ENCODE results near the gene MYOCOS. TPM values are rescaled to one million over a fixed set of nuclear protein-coding genes. Genes with fewer than 3 reads are reported as not detected.

The MYOCOS gene
- total RNA-seq (under 1 TPM in 1 of 2 experiments, not detected in 1; 0.14 TPM), total RNA-seq (0 to 0.68 (median 0.20) reads per million in 172 experiments)
- not detected for polyA plus RNA-seq (2013, experiment 1 of 2)
- polyA plus RNA-seq (2013, experiment 2 of 2), result 0.05 TPM

- intact Hi-C loops (cut with DNase I, micrococcal nuclease), result no loop called here
- DNase-seq (no peak), ATAC-seq (ENCODE audit: poor library complexity) (no peak)
- Histone ChIP-seq H3K36me3 (ENCODE audit: insufficient read depth, low read length) (no peaks in the 10 kb centered on the region), H3K4me1 (ENCODE audit: insufficient read depth, low read length) (no peaks in the 10 kb centered on the region), H3K27ac (ENCODE audit: low read depth in 1 of 2, low read length in 2 of 2) (no peak within 1 kb of the TSS), H3K4me3 (ENCODE audit: low read length) (no peak within 1 kb of the TSS), H3K27me3 (ENCODE audit: control insufficient read depth in 1 of 2, insufficient read depth in 2 of 2, low read length in 2 of 2) (peaks cover 0 to 2% of the 10 kb centered on the region in 2 experiments), H3K9me3 (ENCODE audit: control insufficient read depth in 1 of 2, insufficient read depth in 1 of 2, low read length in 2 of 2) (no peaks in the 10 kb centered on the region)
- ChIA-PET POLR2A (no interaction called here), CTCF (no interaction called here)
- Mint-ChIP-seq H3K36me3 (ENCODE audit: low read depth) (no peaks in the 10 kb centered on the region), H3K27me3 (no peaks in the 10 kb centered on the region), H3K4me3 (no peak within 1 kb of the TSS), H3K27ac (no peak within 1 kb of the TSS), H3K9me3 (no peaks in the 10 kb centered on the region), H3K4me1 (ENCODE audit: low read depth) (no peaks in the 10 kb centered on the region)
- TF ChIP-seq CTCF (IDR thresholded peaks at IDR 0.05), result no peak
Observed at GRCh38 chr1:171622152-171622462, at the start of gene MYOCOS. Gene MYOCOS (plus strand): TSS chr1:171622243. CDS start chr1:171623884, 1,641 bp downstream.

- ATAC-seq (ENCODE audit: poor library complexity) (no peak), DNase-seq (no peak)
- Mint-ChIP-seq H3K36me3 (ENCODE audit: low read depth) (peaks cover 89% of the 10 kb centered on the region), H3K4me3 (no peak overlapping the region), H3K27me3 (no peaks in the 10 kb centered on the region), H3K4me1 (ENCODE audit: low read depth) (peaks cover 12% of the 10 kb centered on the region), H3K27ac (no peak overlapping the region), H3K9me3 (no peaks in the 10 kb centered on the region)
- Histone ChIP-seq H3K4me3 (ENCODE audit: low read length) (no peak overlapping the region), H3K27me3 (ENCODE audit: control insufficient read depth in 1 of 2, insufficient read depth in 2 of 2, low read length in 2 of 2) (no peaks in the 10 kb centered on the region), H3K36me3 (ENCODE audit: insufficient read depth, low read length) (peaks cover 86% of the 10 kb centered on the region), H3K4me1 (ENCODE audit: insufficient read depth, low read length) (no peaks in the 10 kb centered on the region), H3K9me3 (ENCODE audit: control insufficient read depth in 1 of 2, insufficient read depth in 1 of 2, low read length in 2 of 2) (no peaks in the 10 kb centered on the region), H3K27ac (ENCODE audit: low read depth in 1 of 2, low read length in 2 of 2) (no peak overlapping the region)
- POLR2A ChIA-PET, result no interaction called here
- intact Hi-C loops (cut with DNase I, micrococcal nuclease), result no loop called here
- CTCF ChIA-PET, result no interaction called here
- TF ChIP-seq CTCF (IDR thresholded peaks at IDR 0.05), result no peak
Observed at GRCh38 chr1:171576144-171576543, 45.9 kb upstream of the MYOCOS start.

- intact Hi-C loops (cut with DNase I, micrococcal nuclease), result loop anchor here in 1 of 2 experiments (5.0 to 10.0 kb wide), 2 partner anchors 44 to 154 kb away; no protein-coding TSS in a partner anchor
- Mint-ChIP-seq H3K36me3 (ENCODE audit: low read depth) (peaks cover 94% of the 10 kb centered on the region), H3K27me3 (no peaks in the 10 kb centered on the region), H3K9me3 (no peaks in the 10 kb centered on the region), H3K4me1 (ENCODE audit: low read depth) (peaks cover 9% of the 10 kb centered on the region), H3K4me3 (no peak overlapping the region), H3K27ac (peak overlapping the region; percentile 11)
- ChIA-PET POLR2A (interaction anchor here (0.9 kb wide), 1 partner anchor 96 kb away, joined by 3 read pairs; the partner anchor contains the start of gene PRRC2C), CTCF (interaction anchor here (1.3 to 1.8 kb wide), 2 partner anchors 16 to 96 kb away, joined by 3 to 4 read pairs; partner anchors contain the start of gene PRRC2C)
- Histone ChIP-seq H3K36me3 (ENCODE audit: insufficient read depth, low read length) (peaks cover 94% of the 10 kb centered on the region), H3K27me3 (ENCODE audit: control insufficient read depth in 1 of 2, insufficient read depth in 2 of 2, low read length in 2 of 2) (no peaks in the 10 kb centered on the region), H3K4me3 (ENCODE audit: low read length) (no peak overlapping the region), H3K4me1 (ENCODE audit: insufficient read depth, low read length) (no peaks in the 10 kb centered on the region), H3K27ac (ENCODE audit: low read depth in 1 of 2, low read length in 2 of 2) (no peak overlapping the region), H3K9me3 (ENCODE audit: control insufficient read depth in 1 of 2, insufficient read depth in 1 of 2, low read length in 2 of 2) (no peaks in the 10 kb centered on the region)
- ATAC-seq (ENCODE audit: poor library complexity) (no peak), DNase-seq (no peak)
- TF ChIP-seq CTCF (IDR thresholded peaks at IDR 0.05), result no peak
Observed at GRCh38 chr1:171581226-171581625, 40.8 kb upstream of the MYOCOS start.
